GM23248 (cell line): ENCODE data around the gene LSS.

ENCODE experiments used
- EZH2 ChIP-seq: fragments of 200-600 bp; sonication (generic); IDR thresholded peaks from 2 replicates; pipeline ENCODE4 v1.6.1; 2018; ENCODE audit warnings: antibody characterized with exemption, mild to moderate bottlenecking; ENCODE audit not compliant: insufficient read depth, poor library complexity, severe bottlenecking
- EZH2phosphoT487 ChIP-seq: fragments of 200-600 bp; sonication (generic); IDR thresholded peaks from 2 replicates; pipeline ENCODE4 v1.6.1; 2018; ENCODE audit warnings: antibody characterized with exemption, moderate library complexity, mild to moderate bottlenecking, low read depth; ENCODE audit not compliant: insufficient read depth

DNA sequence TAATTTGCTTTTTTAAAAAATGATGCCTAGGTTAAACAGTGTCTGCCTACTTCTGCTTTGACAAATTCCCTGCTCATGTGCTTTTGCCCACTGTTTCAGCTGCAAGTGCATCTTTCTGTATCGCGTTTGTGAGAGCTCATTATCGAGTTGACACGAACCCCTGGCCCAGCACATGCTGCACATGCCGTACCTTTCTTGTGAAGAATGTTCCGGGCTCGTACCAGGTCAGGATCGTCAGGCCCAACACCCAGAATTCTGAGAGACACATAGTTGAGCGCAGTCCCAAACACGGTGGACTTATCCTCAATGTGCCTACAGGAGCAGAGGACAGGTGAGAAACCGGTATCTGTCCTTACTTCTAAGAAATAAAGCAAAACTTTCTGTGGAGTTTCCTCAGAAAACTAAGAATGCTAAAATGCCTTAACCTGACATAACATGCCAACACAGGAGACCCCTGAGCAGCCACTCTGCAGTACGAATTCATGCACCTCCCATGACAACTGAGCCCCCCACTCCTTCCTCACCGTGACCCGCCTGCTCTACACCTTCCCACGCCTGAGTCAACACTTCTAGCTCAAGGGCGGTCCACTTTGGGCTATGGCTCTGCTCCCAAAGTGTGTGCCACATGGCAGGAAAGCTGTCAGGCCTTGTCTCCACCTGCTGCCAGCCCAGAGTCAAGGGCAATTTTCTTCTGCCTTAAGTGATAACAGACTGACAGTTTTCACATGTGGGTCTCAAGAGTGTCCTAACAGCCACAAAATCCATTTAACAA, 6.7 kb downstream of the LSS start:
- TF ChIP-seq EZH2 (no peak), EZH2phosphoT487 (no peak)
